ENCODE results near the gene TPGS1. TPM values are rescaled to one million over a fixed set of nuclear protein-coding genes. Genes with fewer than 3 reads are reported as not detected.
A peak's percentile ranks its signal among the peaks of the same experiment; 100 is the strongest.

Gene TPGS1
- total RNA-seq, 2 experiments from 2014 or later: 8.9 to 9.3 TPM

DNA sequence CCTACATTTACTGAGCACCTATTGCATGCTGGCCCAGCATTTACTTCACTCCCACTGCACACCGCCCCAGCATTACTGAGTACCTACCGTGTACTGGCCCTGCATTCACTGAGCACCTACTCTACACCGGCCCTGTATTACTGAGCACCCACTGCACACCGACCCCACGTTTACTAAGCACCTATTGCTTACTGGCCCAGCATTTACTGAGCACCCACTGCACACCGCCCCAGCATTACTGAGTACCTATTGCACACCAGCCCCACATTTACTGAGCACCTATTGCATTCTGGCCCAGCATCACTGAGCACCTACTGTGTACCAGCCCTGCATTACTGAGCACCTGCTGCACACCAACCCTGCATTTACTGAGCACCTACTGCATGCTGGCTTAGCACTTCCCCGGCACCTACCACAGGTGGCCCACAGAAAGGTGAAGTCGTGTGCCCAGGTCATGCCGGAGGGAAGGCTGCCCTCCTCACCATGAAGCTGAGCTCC lies 6.9 kb downstream of the TPGS1 start:
- H3K27ac Mint-ChIP-seq: no peak overlapping the region
- H3K36me3 Mint-ChIP-seq (ENCODE audit: low read depth): no peaks in the 10 kb centered on the region
- H3K4me1 Mint-ChIP-seq (ENCODE audit: low read depth): peaks cover 23% of the 10 kb centered on the region
- no peaks in the 10 kb centered on the region for H3K9me3 Mint-ChIP-seq
- ChIA-PET POLR2A (no interaction called here), CTCF (no interaction called here)
- ATAC-seq (no peak), DNase-seq (no peak)
- no peak overlapping the region for H3K4me3 Mint-ChIP-seq
- TF ChIP-seq, protein P1, sequence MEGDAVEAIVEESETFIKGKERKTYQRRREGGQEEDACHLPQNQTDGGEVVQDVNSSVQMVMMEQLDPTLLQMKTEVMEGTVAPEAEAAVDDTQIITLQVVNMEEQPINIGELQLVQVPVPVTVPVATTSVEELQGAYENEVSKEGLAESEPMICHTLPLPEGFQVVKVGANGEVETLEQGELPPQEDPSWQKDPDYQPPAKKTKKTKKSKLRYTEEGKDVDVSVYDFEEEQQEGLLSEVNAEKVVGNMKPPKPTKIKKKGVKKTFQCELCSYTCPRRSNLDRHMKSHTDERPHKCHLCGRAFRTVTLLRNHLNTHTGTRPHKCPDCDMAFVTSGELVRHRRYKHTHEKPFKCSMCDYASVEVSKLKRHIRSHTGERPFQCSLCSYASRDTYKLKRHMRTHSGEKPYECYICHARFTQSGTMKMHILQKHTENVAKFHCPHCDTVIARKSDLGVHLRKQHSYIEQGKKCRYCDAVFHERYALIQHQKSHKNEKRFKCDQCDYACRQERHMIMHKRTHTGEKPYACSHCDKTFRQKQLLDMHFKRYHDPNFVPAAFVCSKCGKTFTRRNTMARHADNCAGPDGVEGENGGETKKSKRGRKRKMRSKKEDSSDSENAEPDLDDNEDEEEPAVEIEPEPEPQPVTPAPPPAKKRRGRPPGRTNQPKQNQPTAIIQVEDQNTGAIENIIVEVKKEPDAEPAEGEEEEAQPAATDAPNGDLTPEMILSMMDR (IDR thresholded peaks at IDR 0.05): no peak
- intact Hi-C loops (cut with micrococcal nuclease): no loop called here
- H3K27me3 Mint-ChIP-seq: no peaks in the 10 kb centered on the region

DNA sequence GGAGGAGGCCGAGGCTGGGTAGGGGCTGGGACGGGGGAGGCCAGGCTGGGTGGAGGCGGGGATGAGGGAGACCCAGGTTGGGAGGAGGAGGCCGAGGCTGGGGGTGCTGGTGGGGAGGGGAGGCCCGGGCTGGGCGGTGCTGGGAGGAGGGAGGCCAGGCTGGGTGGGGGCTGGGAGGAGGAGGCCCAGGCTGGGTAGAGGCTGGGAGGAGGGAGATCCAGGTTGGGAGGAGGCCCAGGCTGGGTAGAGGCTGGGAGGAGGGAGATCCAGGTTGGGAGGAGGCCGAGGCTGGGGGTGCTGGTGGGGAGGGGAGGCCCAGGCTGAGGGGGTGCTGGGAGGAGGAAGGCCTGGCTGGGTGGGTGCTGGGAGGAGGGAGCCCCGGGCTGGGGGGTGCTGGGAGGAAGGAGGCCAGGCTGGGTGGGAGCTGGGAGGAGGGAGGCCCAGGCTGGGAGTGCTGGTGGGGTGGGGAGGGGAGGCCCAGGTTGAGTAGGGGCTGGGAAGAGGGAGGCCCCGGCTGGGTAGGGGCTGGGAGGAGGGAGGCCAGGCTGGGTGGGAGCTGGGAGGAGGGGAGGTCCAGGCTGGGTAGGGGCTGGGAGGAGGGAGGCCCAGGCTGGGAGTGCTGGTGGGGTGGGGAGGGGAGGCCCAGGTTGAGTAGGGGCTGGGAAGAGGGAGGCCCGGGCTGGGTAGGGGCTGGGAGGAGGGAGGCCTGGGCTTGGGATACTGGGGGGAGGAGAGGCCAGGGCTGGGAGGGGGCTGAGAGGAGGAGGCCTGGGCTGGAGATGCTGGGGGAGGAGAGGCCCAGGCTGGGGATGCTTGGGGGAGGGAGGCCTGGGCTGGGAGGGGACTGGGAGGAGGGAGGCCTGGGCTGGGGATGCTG lies 10.7 kb downstream of the TPGS1 start:
- Mint-ChIP-seq H3K4me3 (no peak overlapping the region), H3K27me3 (no peaks in the 10 kb centered on the region), H3K4me1 (ENCODE audit: low read depth) (peaks cover 5% of the 10 kb centered on the region), H3K9me3 (no peaks in the 10 kb centered on the region), H3K36me3 (ENCODE audit: low read depth) (no peaks in the 10 kb centered on the region), H3K27ac (no peak overlapping the region)
- POLR2A ChIA-PET: no interaction called here
- CTCF ChIA-PET: interaction anchor here (5.0 kb wide), 1 partner anchor 14 kb away, joined by 24 read pairs; the partner anchor contains the start of gene CDC34
- ATAC-seq (peak; percentile 21), DNase-seq (no peak)
- intact Hi-C loops (cut with micrococcal nuclease): no loop called here
- TF ChIP-seq, protein P1 (IDR thresholded peaks at IDR 0.05): no peak

DNA sequence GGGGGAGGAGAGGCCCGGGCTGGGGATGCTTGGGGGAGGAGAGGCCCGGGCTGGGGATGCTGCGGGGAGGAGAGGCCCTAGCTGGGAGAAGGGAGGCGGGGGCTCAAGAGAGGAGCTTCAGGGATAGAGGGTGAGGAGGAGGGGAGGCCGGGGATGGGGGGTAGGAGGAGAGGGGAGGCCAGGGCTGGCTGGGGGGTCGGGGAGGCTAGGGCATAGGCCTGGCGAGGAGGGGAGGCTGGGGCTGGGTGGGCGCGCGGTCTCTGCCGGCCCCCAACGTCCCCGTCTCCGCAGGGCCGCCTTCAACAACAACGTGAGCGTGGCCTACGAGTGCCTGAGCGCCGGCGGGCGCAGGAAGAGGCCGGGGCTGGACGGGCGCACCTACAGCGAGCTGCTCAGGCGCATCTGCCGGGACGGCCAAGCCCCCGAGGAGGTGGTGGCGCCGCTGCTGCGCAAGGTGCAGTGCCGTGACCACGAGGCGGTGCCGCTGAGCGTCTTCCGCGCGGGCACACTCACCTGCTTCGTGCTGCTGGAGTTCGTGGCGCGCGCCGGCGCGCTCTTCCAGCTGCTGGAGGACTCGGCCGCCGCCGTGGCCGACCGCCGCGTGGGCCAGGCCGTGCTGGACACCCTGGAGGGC lies 11.4 kb downstream of the TPGS1 start:
- ChIA-PET POLR2A (interaction anchor here (1.0 kb wide), 1 partner anchor 14 kb away, joined by 3 read pairs; no protein-coding TSS in a partner anchor), CTCF (interaction anchor here (5.0 kb wide), 1 partner anchor 13 kb away, joined by 24 read pairs; the partner anchor contains the start of gene CDC34)

GRCh38 chr19:519449-519865 lies 12.2 kb downstream of the TPGS1 start:
- ChIA-PET POLR2A (interaction anchor here (1.0 kb wide), 1 partner anchor 13 kb away, joined by 3 read pairs; no protein-coding TSS in a partner anchor), CTCF (interaction anchor here (5.0 kb wide), 1 partner anchor 12 kb away, joined by 24 read pairs; the partner anchor contains the start of gene CDC34)
- intact Hi-C loops (cut with micrococcal nuclease): no loop called here
- H3K27ac Mint-ChIP-seq: no peak overlapping the region
- H3K36me3 Mint-ChIP-seq (ENCODE audit: low read depth): no peaks in the 10 kb centered on the region
- H3K27me3 Mint-ChIP-seq: no peaks in the 10 kb centered on the region
- no peak overlapping the region for H3K4me3 Mint-ChIP-seq
- H3K9me3 Mint-ChIP-seq: no peaks in the 10 kb centered on the region
- no peak for DNase-seq
- TF ChIP-seq, protein P1 (IDR thresholded peaks at IDR 0.05): no peak
- ATAC-seq: no peak
- peaks cover 5% of the 10 kb centered on the region for H3K4me1 Mint-ChIP-seq (ENCODE audit: low read depth)

More for the DNA sequence above, 11.4 kb downstream of the TPGS1 start:
- Mint-ChIP-seq H3K27ac (no peak overlapping the region), H3K36me3 (ENCODE audit: low read depth) (no peaks in the 10 kb centered on the region), H3K9me3 (no peaks in the 10 kb centered on the region), H3K4me1 (ENCODE audit: low read depth) (peaks cover 5% of the 10 kb centered on the region), H3K4me3 (no peak overlapping the region), H3K27me3 (no peaks in the 10 kb centered on the region)
- ATAC-seq: peak; percentile 92
- intact Hi-C loops (cut with micrococcal nuclease): no loop called here
- DNase-seq: peak; percentile 72
- TF ChIP-seq, protein P1 (IDR thresholded peaks at IDR 0.05): peak; percentile 23

All from activated CD8-positive, alpha-beta T cell treated with anti-CD3 and anti-CD28 coated beads for 36 hours (primary cell).